LNCaP clone FGC (cell line): ENCODE data around the gene ECE1.

Experiments used
- DNase-seq: peaks from one replicate; pipeline ENCODE4 v3.0.0-alpha.2; 2011; ENCODE audit warnings: low read depth
- H3K4me3 ChIP-seq: 2 replicates; pipeline ENCODE4 v1.5.1; 2011; ENCODE audit warnings: mild to moderate bottlenecking, low read depth, low read length, control low read depth
- CTCF ChIP-seq: IDR thresholded peaks from 2 replicates; pipeline ENCODE4 v1.5.1; 2012; ENCODE audit warnings: mild to moderate bottlenecking; ENCODE audit not compliant: control insufficient read depth, insufficient read depth; ENCODE audit errors: extremely low read depth

ECE1 gene

GRCh38 chr1:21330544-21330943, 40.3 kb upstream of the ECE1 start:
- H3K4me3 ChIP-seq, result no peak overlapping the region
- no peak for DNase-seq
- no peak for TF ChIP-seq CTCF

- no peak for TF ChIP-seq CTCF
- DNase-seq, result no peak
- H3K4me3 ChIP-seq, result no peak overlapping the region
These were observed 39.1 kb upstream of the ECE1 start for GRCh38 chr1:21329209-21329844.

- H3K4me3 ChIP-seq, result no peak overlapping the region
- DNase-seq, result no peak
- TF ChIP-seq CTCF, result no peak
These were observed 37.5 kb upstream of the ECE1 start for GRCh38 chr1:21327566-21328323.

- DNase-seq, result no peak
- H3K4me3 ChIP-seq, result no peak overlapping the region
- no peak for TF ChIP-seq CTCF
These were observed 36.6 kb upstream of the ECE1 start for GRCh38 chr1:21326861-21327344.

- no peak for TF ChIP-seq CTCF
- no peak for DNase-seq
- H3K4me3 ChIP-seq, result no peak overlapping the region
These were observed 35.6 kb upstream of the ECE1 start for GRCh38 chr1:21325731-21326387.

- no peak overlapping the region for H3K4me3 ChIP-seq
- TF ChIP-seq CTCF, result no peak
These were observed 35.0 kb upstream of the ECE1 start for GRCh38 chr1:21325231-21325718.

More at GRCh38 chr1:21325231-21325718, 35.0 kb upstream of the ECE1 start:
- no peak for DNase-seq
